H9 (cell line): ENCODE data around the gene DMD. TPM values are rescaled to one million over a fixed set of nuclear protein-coding genes. Genes with fewer than 3 reads are reported as not detected.

Experiments used
- DNase-seq: peaks from one replicate; pipeline ENCODE4 v3.0.0-alpha.2; 2017
- H2AFZ ChIP-seq: one replicate; pipeline ENCODE4 v1.6.1; 2013; ENCODE audit warnings: mild to moderate bottlenecking, low read length, control low read depth, moderate library complexity
- H2AK5ac ChIP-seq: 2 replicates; pipeline ENCODE4 v1.6.1; 2013; ENCODE audit warnings: low read length, control low read depth, mixed read lengths; ENCODE audit not compliant: insufficient read length
- H2BK120ac ChIP-seq: one replicate; pipeline ENCODE4 v1.6.1; 2013; ENCODE audit warnings: low read depth, mild to moderate bottlenecking, low read length, control low read depth, inconsistent platforms; ENCODE audit not compliant: poor library complexity, severe bottlenecking
- H2BK12ac ChIP-seq: 2 replicates; pipeline ENCODE4 v1.6.1; 2013; ENCODE audit warnings: low read length, control low read depth, mixed read lengths, low read depth; ENCODE audit not compliant: insufficient read length
- H2BK15ac ChIP-seq: 2 replicates; pipeline ENCODE4 v1.6.1; 2013; ENCODE audit warnings: low read depth, low read length, control low read depth
- H2BK20ac ChIP-seq: one replicate; pipeline ENCODE4 v1.6.1; 2013; ENCODE audit warnings: low read depth, mild to moderate bottlenecking, low read length, control low read depth, inconsistent platforms; ENCODE audit not compliant: poor library complexity, severe bottlenecking
- H2BK5ac ChIP-seq: 2 replicates; pipeline ENCODE4 v1.6.1; 2013; ENCODE audit warnings: low read length, control low read depth, mixed read lengths; ENCODE audit not compliant: insufficient read length
- H3K14ac ChIP-seq: 2 replicates; pipeline ENCODE4 v1.6.1; 2013; ENCODE audit warnings: low read length, control low read depth; ENCODE audit not compliant: insufficient read depth
- H3K18ac ChIP-seq: 2 replicates; pipeline ENCODE4 v1.6.1; 2013; ENCODE audit warnings: low read depth, mild to moderate bottlenecking, mixed read lengths, low read length, control low read depth; ENCODE audit not compliant: insufficient read length
- H3K23ac ChIP-seq: 2 replicates; pipeline ENCODE4 v1.6.1; 2013; ENCODE audit warnings: low read length, control low read depth, mixed read lengths, low read depth; ENCODE audit not compliant: insufficient read length
- H3K23me2 ChIP-seq: 2 replicates; pipeline ENCODE4 v1.6.1; 2013; ENCODE audit warnings: low read depth, mild to moderate bottlenecking, mixed read lengths, low read length, control low read depth; ENCODE audit not compliant: insufficient read length, poor library complexity, severe bottlenecking
- H3K27ac ChIP-seq: 2 replicates; pipeline ENCODE4 v1.5.1; 2013; ENCODE audit warnings: low read length, control low read depth, mixed read lengths, low read depth; ENCODE audit not compliant: insufficient read length
- H3K27me3 ChIP-seq: 2 replicates; pipeline ENCODE4 v1.6.1; 2013; ENCODE audit warnings: low read length, control low read depth, inconsistent platforms; ENCODE audit not compliant: insufficient read depth
- H3K4ac ChIP-seq: 2 replicates; pipeline ENCODE4 v1.6.1; 2013; ENCODE audit warnings: low read depth, mild to moderate bottlenecking, control low read depth, inconsistent platforms, low read length, moderate library complexity
- H3K4me1 ChIP-seq: 2 replicates; pipeline ENCODE4 v1.6.1; 2013; ENCODE audit warnings: low read length, control low read depth, inconsistent platforms; ENCODE audit not compliant: insufficient read depth
- H3K4me2 ChIP-seq: 2 replicates; pipeline ENCODE4 v1.6.1; 2013; ENCODE audit warnings: low read length, control low read depth, mixed read lengths; ENCODE audit not compliant: insufficient read length, insufficient read depth
- H3K56ac ChIP-seq: 2 replicates; pipeline ENCODE4 v1.6.1; 2013; ENCODE audit warnings: low read depth, mild to moderate bottlenecking, mixed read lengths, low read length, control low read depth; ENCODE audit not compliant: insufficient read length
- H3K79me1 ChIP-seq: 2 replicates; pipeline ENCODE4 v1.6.1; 2013; ENCODE audit warnings: low read depth, mild to moderate bottlenecking, moderate library complexity, low read length, control low read depth, inconsistent platforms; ENCODE audit not compliant: insufficient read depth, poor library complexity, severe bottlenecking
- H3K79me2 ChIP-seq: 2 replicates; pipeline ENCODE4 v1.6.1; 2013; ENCODE audit warnings: low read length, control low read depth, inconsistent platforms; ENCODE audit not compliant: insufficient read depth
- H3K9ac ChIP-seq: 2 replicates; pipeline ENCODE4 v1.6.1; 2013; ENCODE audit warnings: low read length, control low read depth, mixed read lengths; ENCODE audit not compliant: insufficient read length; ENCODE audit errors: extremely low read depth
- H3K9me3 ChIP-seq: one replicate; pipeline ENCODE4 v1.6.1; 2013; ENCODE audit warnings: low read depth, low read length, inconsistent platforms; ENCODE audit not compliant: control insufficient read depth
- H3T11ph ChIP-seq: one replicate; pipeline ENCODE4 v1.6.1; 2013; ENCODE audit warnings: mild to moderate bottlenecking, low read length, control low read depth, inconsistent platforms
- H4K20me1 ChIP-seq: one replicate; pipeline ENCODE4 v1.6.1; 2013; ENCODE audit not compliant: control insufficient read depth, insufficient read length, insufficient read depth
- H4K5ac ChIP-seq: 2 replicates; pipeline ENCODE4 v1.6.1; 2013; ENCODE audit warnings: low read depth, mild to moderate bottlenecking, mixed read lengths, low read length, control low read depth; ENCODE audit not compliant: insufficient read length
- H4K8ac ChIP-seq: replicated peaks from 2 replicates; pipeline ENCODE4 v1.6.1; 2013; ENCODE audit warnings: low read length, control low read depth, mixed read lengths, low read depth; ENCODE audit not compliant: insufficient read length
- H4K91ac ChIP-seq: 2 replicates; pipeline ENCODE4 v1.6.1; 2013; ENCODE audit warnings: low read depth, mild to moderate bottlenecking, moderate library complexity, mixed read lengths, low read length, control low read depth; ENCODE audit not compliant: insufficient read length
- H3K27ac Mint-ChIP-seq, 3 experiments: 2 replicates in 2 of 3; 3 replicates in 1 of 3; pipeline ENCODE4 v1.8.0; 2020 to 2021; ENCODE audit warnings: mixed read lengths in 3 of 3, mild to moderate bottlenecking in 1 of 3, moderate library complexity in 1 of 3
- H3K27me3 Mint-ChIP-seq: 2 replicates; pipeline ENCODE4 v1.8.0; 2021; ENCODE audit warnings: low read depth, mild to moderate bottlenecking, moderate library complexity, mixed read lengths
- H3K36me3 Mint-ChIP-seq, 3 experiments: 2 replicates in 2 of 3; 3 replicates in 1 of 3; pipeline ENCODE4 v1.8.0; 2020 to 2021; ENCODE audit warnings: low read depth in 3 of 3, mixed read lengths in 3 of 3; ENCODE audit not compliant: insufficient read depth in 1 of 3
- H3K4me1 Mint-ChIP-seq, 2 experiments: 2 replicates each; pipeline ENCODE4 v1.8.0; 2020; ENCODE audit warnings: mixed read lengths in 2 of 2
- H3K4me3 Mint-ChIP-seq, 2 experiments: 2 replicates in 1 of 2; 3 replicates in 1 of 2; pipeline ENCODE4 v1.8.0; 2020 to 2021; ENCODE audit warnings: mild to moderate bottlenecking in 2 of 2, mixed read lengths in 2 of 2, moderate library complexity in 1 of 2
- H3K9me3 Mint-ChIP-seq, 2 experiments: 2 replicates in 1 of 2; 3 replicates in 1 of 2; pipeline ENCODE4 v1.8.0; 2020; ENCODE audit warnings: mild to moderate bottlenecking in 2 of 2, mixed read lengths in 2 of 2, moderate library complexity in 1 of 2
- CTCF ChIP-seq: fragments of 200-600 bp; sonication (generic); conservative IDR thresholded peaks from 3 replicates; pipeline ENCODE4 v1.8.0; 2021; ENCODE audit warnings: antibody characterized with exemption, mild to moderate bottlenecking
- WGBS: extraction: QIAGEN DNeasy Blood & Tissue Kit; methylation state at CpG from one replicate; pipeline ENCODE4 v1.1.7; 2013; ENCODE audit warnings: missing lambda C conversion rate, low lambda C conversion rate, mixed read lengths; ENCODE audit not compliant: insufficient read length; ENCODE audit errors: extremely low coverage; 5-methylcytosine and 5-hydroxymethylcytosine counted together
- total RNA-seq: library from RNA; stranded (reverse); gene quantifications from 2 replicates; pipeline ENCODE4 v1.2.1, GENCODE V29; 2021

The DMD gene
- total RNA-seq, 1 experiment from 2014 or later = 3.8 TPM

- H3T11ph ChIP-seq = no peak overlapping the region
- no peak for DNase-seq
- no peak overlapping the region for H3K4me2 ChIP-seq
- H3K4ac ChIP-seq = no peak overlapping the region
- Mint-ChIP-seq H3K4me3 (no peak overlapping the region), H3K4me1 (peaks cover 12 to 18% of the 10 kb centered on the region in 2 experiments; a peak in 3 of 4 replicates), H3K9me3 (peaks cover 55 to 64% of the 10 kb centered on the region in 2 experiments), H3K27me3 (0 out of 2 replicates have a peak, but pooled peaks cover 1% of the 10 kb centered on the region), H3K27ac (no peak overlapping the region), H3K36me3 (no peaks in the 10 kb centered on the region; a peak in 5 of 7 replicates)
- H2BK120ac ChIP-seq = no peak overlapping the region
- no peak overlapping the region for H3K27ac ChIP-seq
- H3K18ac ChIP-seq = no peak overlapping the region
- H3K4me1 ChIP-seq = no peaks in the 10 kb centered on the region
- H3K79me1 ChIP-seq = no peaks in the 10 kb centered on the region
- no peak overlapping the region for H2BK5ac ChIP-seq
- no peak overlapping the region for H2BK20ac ChIP-seq
- H3K56ac ChIP-seq = no peak overlapping the region
- no peak overlapping the region for H2AFZ ChIP-seq
- no CpG with 5 or more reads among the region's 3 CpGs for WGBS
- no peak overlapping the region for H4K5ac ChIP-seq
- no peaks in the 10 kb centered on the region for H3K9me3 ChIP-seq
- H3K27me3 ChIP-seq = no peaks in the 10 kb centered on the region
- H3K23me2 ChIP-seq = no peaks in the 10 kb centered on the region
- no peak for TF ChIP-seq CTCF
- no peak overlapping the region for H2BK12ac ChIP-seq
- no peaks in the 10 kb centered on the region for H3K79me2 ChIP-seq
- H4K91ac ChIP-seq = no peak overlapping the region
- H2AK5ac ChIP-seq = no peak overlapping the region
- H3K14ac ChIP-seq = no peak overlapping the region
- no peak overlapping the region for H4K8ac ChIP-seq
- no peak overlapping the region for H3K9ac ChIP-seq
- no peak overlapping the region for H3K23ac ChIP-seq
- no peak overlapping the region for H2BK15ac ChIP-seq
- no peaks in the 10 kb centered on the region for H4K20me1 ChIP-seq
These were observed 1916.9 kb downstream of the DMD start for GRCh38 chrX:31294475-31294874.
